Kidney epithelial cell (primary cell): ENCODE data around the gene MTFR2. TPM values are rescaled to one million over a fixed set of nuclear protein-coding genes. Genes with fewer than 3 reads are reported as not detected.

Experiments used
- DNase-seq: peaks from one replicate; pipeline ENCODE4 v3.0.0-alpha.2; 2010; ENCODE audit warnings: low read depth
- H3K27me3 ChIP-seq: 2 replicates; pipeline ENCODE4 v1.6.0; 2011; ENCODE audit warnings: low read length; ENCODE audit not compliant: control insufficient read depth, insufficient read depth
- H3K36me3 ChIP-seq: 2 replicates; pipeline ENCODE4 v1.5.1; 2011; ENCODE audit warnings: low read length; ENCODE audit not compliant: control insufficient read depth, insufficient read depth
- H3K4me3 ChIP-seq: 2 replicates; pipeline ENCODE4 v1.5.1; 2011; ENCODE audit warnings: low read depth, mild to moderate bottlenecking, control low read depth, low read length
- total RNA-seq: library from RNA; depleted of rRNA; stranded (reverse); fragments of >200 nt; gene quantifications from 2 replicates; pipeline ENCODE4 v1.2.3, GENCODE V29; 2015
- TF ChIP-seq, protein P1 (sequence below): IDR thresholded peaks from 2 replicates; pipeline ENCODE4 v1.5.1; 2011; ENCODE audit warnings: mild to moderate bottlenecking, moderate library complexity, low read length, control low read depth, inconsistent platforms; ENCODE audit not compliant: insufficient read depth, poor library complexity, severe bottlenecking

Gene MTFR2
- total RNA-seq = 1.6 and 4.6 TPM in 2 replicates

DNA sequence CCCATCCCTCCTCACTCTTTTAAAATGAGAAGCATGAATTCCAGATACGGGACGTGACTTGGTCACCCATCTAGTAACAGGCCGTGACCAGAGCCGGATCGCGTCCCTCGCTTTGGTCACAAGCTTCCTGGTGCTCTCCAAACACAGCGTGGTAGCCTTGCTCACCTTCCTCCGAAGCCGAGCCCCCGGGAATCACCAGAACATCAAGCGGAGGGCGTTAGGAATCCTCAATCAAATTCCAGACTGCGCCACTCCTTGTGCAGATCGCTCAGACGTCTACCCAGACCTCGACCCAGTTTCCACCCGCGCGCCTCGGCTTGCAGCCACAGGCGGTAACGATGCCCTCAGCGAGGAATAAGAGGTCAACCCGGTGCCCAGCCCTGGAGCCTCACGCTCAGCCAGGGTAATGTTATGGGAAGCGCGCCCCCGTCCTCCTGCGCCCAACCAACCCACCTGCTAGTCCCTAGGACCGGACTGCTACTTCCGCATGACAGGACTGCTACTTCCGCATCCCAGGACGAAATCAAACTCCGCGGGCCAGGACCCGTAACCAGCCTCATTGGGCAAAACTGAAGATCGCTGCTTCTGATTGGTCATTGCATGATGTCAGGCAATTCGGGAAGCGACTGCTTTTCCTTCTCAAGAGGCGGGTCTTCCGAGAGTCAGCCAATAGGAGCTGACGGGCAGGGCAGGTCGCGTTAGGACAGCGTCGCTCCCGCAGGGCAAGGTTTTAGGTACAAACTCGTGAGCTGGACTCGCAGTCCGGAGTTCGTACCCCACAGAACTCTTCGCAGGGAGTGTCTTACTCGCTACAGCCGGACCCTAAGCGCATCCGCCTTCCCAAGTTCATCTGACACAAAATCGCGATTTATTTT, at the start of gene MTFR2:
Gene MTFR2 (minus strand): TSS at position 501 of the 875 bp plus-strand sequence. CDS start 1,212 bp downstream, outside the sequence.
- TF ChIP-seq, protein P1, sequence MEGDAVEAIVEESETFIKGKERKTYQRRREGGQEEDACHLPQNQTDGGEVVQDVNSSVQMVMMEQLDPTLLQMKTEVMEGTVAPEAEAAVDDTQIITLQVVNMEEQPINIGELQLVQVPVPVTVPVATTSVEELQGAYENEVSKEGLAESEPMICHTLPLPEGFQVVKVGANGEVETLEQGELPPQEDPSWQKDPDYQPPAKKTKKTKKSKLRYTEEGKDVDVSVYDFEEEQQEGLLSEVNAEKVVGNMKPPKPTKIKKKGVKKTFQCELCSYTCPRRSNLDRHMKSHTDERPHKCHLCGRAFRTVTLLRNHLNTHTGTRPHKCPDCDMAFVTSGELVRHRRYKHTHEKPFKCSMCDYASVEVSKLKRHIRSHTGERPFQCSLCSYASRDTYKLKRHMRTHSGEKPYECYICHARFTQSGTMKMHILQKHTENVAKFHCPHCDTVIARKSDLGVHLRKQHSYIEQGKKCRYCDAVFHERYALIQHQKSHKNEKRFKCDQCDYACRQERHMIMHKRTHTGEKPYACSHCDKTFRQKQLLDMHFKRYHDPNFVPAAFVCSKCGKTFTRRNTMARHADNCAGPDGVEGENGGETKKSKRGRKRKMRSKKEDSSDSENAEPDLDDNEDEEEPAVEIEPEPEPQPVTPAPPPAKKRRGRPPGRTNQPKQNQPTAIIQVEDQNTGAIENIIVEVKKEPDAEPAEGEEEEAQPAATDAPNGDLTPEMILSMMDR = no peak
- Histone ChIP-seq H3K36me3 (no peaks in the 10 kb centered on the region), H3K4me3 (peak within 1 kb of the TSS; percentile 75), H3K27me3 (no peaks in the 10 kb centered on the region)
- DNase-seq = peak; percentile 99

GRCh38 chr6:136294621-136295020, 44.5 kb upstream of the MTFR2 start:
- no peak for DNase-seq
- TF ChIP-seq, protein P1 = no peak
- Histone ChIP-seq H3K27me3 (no peaks in the 10 kb centered on the region), H3K4me3 (no peak overlapping the region), H3K36me3 (no peaks in the 10 kb centered on the region)

DNA sequence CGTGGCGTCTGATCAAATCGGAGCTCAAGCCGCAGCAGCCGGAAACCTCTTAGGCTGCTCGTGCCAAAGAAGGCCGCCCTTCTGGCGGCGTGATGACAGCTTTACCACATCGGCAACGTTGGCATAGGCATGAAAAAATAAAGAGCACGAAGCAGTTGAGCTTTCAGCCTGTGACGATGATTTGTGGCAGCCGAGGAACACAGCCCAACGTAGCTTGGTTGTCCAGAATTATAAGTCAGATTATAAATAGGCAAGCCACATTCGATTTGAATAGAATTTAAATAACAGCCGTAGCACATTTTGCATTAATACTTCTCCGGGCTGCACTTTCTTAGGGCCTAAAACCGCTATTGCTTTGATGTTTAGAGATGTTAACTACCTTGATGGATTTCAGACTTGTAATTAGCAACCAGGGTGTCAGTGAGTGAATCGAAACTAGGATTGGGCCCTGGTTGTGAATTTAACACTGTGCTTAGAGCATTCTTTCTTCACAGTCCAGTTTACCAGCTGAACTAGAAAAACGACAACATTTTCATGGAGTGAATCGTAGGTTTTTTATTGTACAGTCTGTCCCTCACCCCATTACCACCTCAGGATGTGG, 40.4 kb upstream of the MTFR2 start:
- no peaks in the 10 kb centered on the region for H3K27me3 ChIP-seq
- peak overlapping the region; percentile 95 for H3K4me3 ChIP-seq
- peak; percentile 47 for DNase-seq
- H3K36me3 ChIP-seq = no peaks in the 10 kb centered on the region
- TF ChIP-seq, protein P1 = no peak

GRCh38 chr6:136289579-136290409, 39.7 kb upstream of the MTFR2 start, which contains the start of gene BCLAF1:
Gene BCLAF1, minus strand, starts transcription at chr6:136289846. Its CDS starts 9,980 bp downstream, at chr6:136279866.
- TF ChIP-seq, protein P1 = no peak
- DNase-seq = peak; percentile 94
- Histone ChIP-seq H3K27me3 (no peaks in the 10 kb centered on the region), H3K36me3 (no peaks in the 10 kb centered on the region), H3K4me3 (peak within 1 kb of the TSS; percentile 95)

DNA sequence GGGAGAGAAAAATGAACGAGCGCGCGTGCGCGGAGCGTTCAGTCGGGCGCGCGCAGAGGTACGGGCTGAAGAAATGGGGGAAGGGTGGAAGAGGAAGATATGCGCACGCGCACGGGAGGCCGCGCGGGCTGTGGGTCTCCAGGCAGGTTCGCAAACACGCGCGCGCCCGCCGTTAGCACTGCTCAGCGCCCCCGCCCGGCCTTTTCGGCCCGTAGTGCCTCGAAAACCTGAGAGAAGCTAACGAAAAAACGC, 39.1 kb upstream of the MTFR2 start:
- TF ChIP-seq, protein P1 = no peak
- Histone ChIP-seq H3K4me3 (peak overlapping the region; percentile 95), H3K27me3 (no peaks in the 10 kb centered on the region), H3K36me3 (no peaks in the 10 kb centered on the region)
- peak; percentile 35 for DNase-seq
